ENCODE data around the gene GTF2IRD1.
"Not testable (repeated sequence)": the region's sequence is repeated elsewhere in the genome, so short reads cannot be mapped to it uniquely, and the experiment has no call there.

Gene GTF2IRD1

GRCh38 chr7:74606909-74607510, 153.3 kb downstream of the GTF2IRD1 start:
- no peak for DNase-seq

DNA sequence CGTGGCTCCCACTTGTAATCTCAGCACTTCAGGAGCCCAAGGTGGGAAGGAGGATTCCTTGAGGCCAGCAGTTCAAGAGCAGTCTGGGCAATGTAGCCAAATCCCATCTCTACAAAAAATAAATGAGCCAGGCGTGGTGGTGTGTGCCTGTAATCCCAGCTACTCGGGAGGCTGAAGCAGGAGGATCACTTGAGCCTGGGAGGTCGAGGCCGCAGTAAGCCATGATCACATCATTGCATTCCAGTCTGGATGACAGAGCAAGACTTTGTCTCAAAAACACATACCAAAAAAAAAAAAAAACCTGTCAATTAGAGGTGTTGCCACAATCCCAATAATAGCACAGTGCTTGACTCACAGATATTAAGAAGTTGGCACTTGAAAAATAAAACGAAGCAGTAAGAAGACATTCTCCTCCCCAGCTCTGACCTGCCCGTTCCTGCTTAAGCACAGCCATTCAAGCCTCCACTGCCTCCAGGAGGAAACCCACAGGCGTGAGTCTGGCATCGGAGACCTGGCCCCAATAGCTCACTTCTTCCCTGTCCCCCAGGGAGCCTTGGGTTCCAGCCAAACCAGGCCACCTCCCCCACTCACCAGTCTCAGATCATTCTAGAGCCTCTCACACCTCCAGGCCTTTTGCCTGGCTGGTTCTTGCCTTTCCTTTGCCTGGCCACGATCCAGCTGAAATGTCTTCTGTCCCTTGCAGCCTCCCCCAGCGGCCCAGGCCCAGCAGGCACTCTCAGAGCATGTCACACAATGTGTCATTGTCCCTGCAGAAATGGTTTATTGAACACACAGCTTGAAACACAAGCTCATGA, 158.5 kb downstream of the GTF2IRD1 start:
- DNase-seq = no peak

DNA sequence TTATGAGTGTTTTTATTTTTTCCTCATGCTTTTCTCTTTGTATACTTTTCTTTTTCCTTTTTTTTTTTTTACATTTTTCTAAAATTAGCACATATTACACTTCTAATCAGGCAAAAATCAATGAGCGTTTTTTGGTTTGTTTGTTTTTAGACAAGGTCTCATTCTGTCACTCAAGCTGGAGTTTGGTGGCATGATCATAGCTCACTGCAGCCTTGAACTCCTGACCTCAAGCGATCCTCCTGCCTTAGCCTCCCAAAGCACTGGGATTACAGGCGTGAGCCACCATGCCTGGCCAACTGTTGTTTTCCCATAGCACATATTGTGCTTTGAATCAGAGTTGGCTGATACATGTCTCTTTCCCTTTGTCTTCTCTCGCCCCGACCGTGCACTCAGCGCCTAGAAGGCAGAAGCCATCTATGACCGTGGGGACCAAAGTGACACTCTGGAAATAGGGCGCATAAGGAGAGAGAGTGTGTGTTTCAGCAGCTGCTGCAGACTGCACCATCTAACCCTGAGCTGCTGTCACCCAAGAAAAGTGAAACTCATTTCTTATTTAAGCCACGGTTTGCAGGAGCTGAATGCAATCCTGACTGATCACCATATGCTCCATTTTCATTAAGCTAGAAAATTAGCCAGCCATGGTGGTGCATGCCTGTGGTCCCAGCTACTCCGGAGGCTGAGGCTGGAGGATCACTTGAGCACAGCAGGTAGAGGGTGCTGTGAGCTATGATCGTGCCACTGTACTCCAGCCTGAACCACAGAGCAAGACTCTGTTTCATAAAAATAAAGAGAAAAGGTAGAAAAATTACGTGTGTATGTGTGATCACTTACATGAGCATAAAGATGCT, 162.5 kb downstream of the GTF2IRD1 start:
- DNase-seq = no peak

DNA sequence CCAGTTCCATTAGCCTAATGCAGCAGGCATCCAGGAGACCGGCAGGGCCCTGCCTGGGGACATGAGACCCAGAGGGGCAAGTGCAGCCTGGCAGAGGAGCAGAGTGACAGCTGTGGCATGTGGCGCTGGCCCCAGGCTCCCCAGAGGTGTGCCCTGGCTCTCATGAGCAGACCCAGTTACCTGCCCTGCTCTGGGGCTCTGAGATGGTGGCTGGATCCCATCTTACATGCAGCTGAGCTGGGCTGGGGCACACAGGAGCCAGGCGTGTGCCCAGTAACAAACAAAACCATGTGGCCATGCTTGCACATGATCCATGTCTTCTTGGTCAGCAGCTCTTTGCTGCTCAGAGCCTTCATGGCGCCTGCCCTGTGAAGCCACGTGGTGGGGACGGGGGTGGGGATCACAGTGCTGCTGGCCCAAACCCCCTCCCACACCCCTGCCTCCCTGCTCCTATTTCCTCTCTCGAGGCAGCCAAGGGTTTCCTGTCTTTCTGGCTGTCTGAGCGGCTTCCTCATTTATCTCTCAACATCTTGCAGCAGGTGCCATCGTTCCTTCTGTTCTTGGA, 163.6 kb downstream of the GTF2IRD1 start:
- DNase-seq = no peak

DNA sequence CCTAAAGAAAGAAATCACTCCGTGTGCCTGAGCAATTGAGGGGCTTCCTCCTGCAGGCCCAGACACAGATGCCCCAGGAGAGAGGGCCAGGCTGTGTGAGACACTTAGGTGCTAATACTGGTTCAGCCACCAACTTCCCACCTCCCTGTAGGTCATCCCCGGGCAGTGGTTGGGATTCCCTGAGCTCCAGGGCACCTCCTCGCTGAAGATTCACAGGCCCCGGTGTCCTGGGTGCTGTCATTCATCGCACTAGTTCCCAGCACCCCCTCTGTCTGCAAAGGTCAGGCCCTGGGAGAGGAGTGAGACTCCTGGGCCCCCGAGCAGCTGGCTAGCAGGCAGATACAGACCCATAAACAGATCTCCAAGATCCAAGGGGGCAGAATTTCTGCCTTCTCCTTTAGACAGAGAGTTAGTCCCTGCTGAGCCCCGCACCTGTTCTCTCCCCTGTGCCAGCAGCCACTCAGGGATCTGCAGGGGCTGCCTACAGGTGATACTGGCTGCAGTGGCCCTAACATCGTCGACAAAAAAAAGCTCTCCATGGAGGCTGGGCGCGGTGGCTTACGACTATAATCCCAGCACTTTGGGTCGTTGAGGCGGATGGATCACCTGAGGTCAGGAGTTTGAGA, 165.6 kb downstream of the GTF2IRD1 start:
- no peak for DNase-seq

GRCh38 chr7:74622228-74622749, 168.6 kb downstream of the GTF2IRD1 start:
- no peak for DNase-seq

- DNase-seq = no peak
These were observed 169.4 kb downstream of the GTF2IRD1 start for GRCh38 chr7:74623135-74623534.

- DNase-seq = no peak
These were observed 171.7 kb downstream of the GTF2IRD1 start for GRCh38 chr7:74625446-74625845.

GRCh38 chr7:74627661-74628411, 174.1 kb downstream of the GTF2IRD1 start:
- DNase-seq = no peak

DNA sequence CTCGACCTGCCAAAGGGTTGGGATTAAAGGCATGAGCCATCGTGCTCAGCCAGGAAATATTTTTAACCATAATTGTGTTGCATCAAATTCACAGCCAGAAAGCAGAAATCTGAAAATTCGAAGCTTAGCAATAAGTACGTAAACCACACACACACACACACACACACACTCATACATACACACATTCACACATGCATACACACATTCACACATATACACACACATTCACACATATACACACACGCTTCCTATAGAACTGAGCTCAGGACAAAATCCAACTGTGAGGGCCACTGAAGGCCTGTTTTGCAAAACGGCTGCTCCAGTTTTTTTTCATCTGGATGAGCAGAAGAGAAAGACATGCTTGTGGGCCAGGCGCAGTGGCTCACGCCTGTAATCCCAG, 178.8 kb downstream of the GTF2IRD1 start:
- no peak for DNase-seq

- no peak for DNase-seq
These were observed 179.8 kb downstream of the GTF2IRD1 start for GRCh38 chr7:74633451-74633921.

GRCh38 chr7:74637745-74638144, 184.0 kb downstream of the GTF2IRD1 start:
- DNase-seq = no peak

DNA sequence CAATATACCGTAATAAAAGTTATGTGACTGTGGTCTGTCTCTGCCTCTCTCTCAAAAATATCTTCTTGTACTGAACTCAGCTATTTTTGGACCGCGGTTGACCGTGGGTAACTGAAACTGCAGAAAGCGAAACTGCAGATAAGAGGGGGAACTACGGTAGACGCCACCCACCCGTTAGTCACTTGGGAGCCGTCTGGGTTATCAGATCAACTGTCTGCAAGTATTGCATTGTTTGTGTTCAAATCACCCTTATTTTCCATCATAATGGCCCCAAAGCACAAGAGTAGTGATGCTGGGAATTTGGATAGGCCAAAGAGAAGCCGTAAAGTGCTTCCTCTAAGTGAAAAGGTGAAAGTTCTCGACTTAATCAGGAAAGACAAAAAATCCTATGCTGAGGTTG, 196.3 kb downstream of the GTF2IRD1 start:
- not testable (repeated sequence) for DNase-seq

- not testable (repeated sequence) for DNase-seq
These were observed 196.9 kb downstream of the GTF2IRD1 start for GRCh38 chr7:74650493-74651132.

- DNase-seq = not testable (repeated sequence)
These were observed 197.4 kb downstream of the GTF2IRD1 start for GRCh38 chr7:74651133-74651504.

Data from NCI-H774 (cell line).